Articular chondrocyte of knee joint (primary cell): ENCODE data around the gene VPS13A. TPM values are rescaled to one million over a fixed set of nuclear protein-coding genes. Genes with fewer than 3 reads are reported as not detected.

Experiments used
- total RNA-seq: library from RNA; depleted of rRNA; stranded (reverse); fragments of >200 nt; gene quantifications from 2 replicates; pipeline ENCODE4 v1.2.3, GENCODE V29; 2012

VPS13A gene
- total RNA-seq, result 68.5 and 76.4 TPM in 2 replicates

DNA sequence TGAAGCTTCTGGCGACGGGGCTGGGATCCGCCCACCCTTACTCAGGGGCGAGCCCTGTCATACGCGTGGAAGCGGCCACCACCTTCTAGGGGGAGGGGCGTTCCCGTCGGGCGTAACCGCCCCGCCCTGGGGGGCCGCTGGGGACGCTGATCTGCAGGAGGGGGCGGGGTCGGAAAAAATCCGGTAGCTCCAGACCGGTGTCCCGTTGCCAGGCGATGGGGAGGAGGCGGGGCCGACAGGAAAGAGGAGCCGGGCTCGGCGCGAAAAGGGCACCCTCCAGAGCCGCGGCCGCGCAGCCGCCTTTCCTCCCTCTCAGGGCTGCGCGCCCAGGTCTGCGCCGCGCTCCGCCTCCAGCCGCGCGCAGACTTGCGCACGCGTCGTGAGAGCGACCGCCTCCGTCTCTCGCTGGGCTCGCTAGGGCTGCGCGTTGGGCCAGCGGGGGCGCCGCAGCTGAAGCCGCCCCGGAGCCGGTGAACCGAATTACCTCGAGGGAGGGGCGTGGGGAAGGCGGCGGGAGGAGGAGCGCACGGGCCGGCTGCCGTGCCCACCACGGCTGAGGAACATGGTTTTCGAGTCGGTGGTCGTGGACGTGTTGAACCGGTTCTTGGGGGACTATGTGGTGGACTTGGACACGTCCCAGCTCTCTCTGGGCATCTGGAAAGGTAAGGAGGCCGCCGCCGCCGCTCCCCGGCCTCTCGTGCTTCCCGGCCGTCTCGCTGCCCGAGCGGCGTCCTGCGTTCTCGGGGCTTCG lies at the start of gene VPS13A:
Gene VPS13A, plus strand, starts transcription at position 392 of the 751 bp plus-strand sequence. Its CDS starts 171 bp downstream, at position 563.

Other genes with a start within 250 kb of the VPS13A start
- gene FOXB2, start 157.9 kb upstream of the VPS13A start, total RNA-seq, result not detected in 2 replicates